ENCODE data around the gene CDKN1A.

CDKN1A gene

DNA sequence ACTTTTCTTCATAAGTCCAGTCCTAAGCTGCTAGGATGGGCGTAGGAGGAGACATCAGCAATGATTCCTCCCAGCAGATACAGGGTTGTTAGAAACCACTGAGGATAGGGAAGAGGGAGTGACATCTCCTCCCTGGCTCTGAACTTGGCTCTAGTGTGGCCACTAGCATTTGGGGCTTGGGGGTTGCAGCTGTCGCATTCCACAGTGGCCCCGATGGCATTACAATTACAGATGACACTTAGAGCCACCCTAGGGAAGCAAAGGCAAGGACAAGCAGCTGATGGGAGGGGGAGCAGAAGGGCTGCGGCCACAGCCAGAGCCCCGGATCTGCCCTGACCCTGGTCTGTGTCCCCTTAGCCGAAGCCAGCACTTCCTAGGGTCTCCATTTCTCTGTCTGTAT, 9.5 kb upstream of the CDKN1A start:
- no peak overlapping the region for H3K4me3 ChIP-seq (ENCODE audit: low read depth, low read length)
- no peak for TF ChIP-seq CTCF (IDR thresholded peaks at IDR 0.05; ENCODE audit: control insufficient read depth, extremely low read depth, insufficient read depth)
- DNase-seq (ENCODE audit: low read depth): no peak

DNA sequence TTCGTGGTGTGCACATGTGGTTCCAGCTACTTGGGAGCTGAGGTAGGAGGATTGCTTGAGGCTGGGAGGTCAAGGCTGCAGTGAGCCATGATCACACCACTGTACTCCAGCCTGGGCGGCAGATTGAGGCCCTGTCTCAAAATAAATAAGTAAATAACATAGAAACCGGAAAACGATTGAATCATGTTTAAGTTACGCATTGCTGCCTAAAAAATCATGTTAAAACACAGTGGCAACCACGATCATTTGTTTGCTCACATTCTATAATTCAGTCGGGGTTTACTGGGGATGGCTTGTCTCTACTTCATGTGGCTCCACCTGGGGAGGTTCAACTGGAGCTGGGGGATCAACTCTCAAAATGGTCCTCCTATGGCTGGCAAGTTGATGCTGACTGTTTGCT, 8.2 kb upstream of the CDKN1A start:
- H3K4me3 ChIP-seq (ENCODE audit: low read depth, low read length): no peak overlapping the region
- no peak for DNase-seq (ENCODE audit: low read depth)
- TF ChIP-seq CTCF (IDR thresholded peaks at IDR 0.05; ENCODE audit: control insufficient read depth, extremely low read depth, insufficient read depth): no peak

GRCh38 chr6:36671687-36672375, 6.7 kb upstream of the CDKN1A start:
- DNase-seq (ENCODE audit: low read depth): no peak
- H3K4me3 ChIP-seq (ENCODE audit: low read depth, low read length): no peak overlapping the region
- no peak for TF ChIP-seq CTCF (IDR thresholded peaks at IDR 0.05; ENCODE audit: control insufficient read depth, extremely low read depth, insufficient read depth)

- no peak overlapping the region for H3K4me3 ChIP-seq (ENCODE audit: low read depth, low read length)
- no peak for DNase-seq (ENCODE audit: low read depth)
- TF ChIP-seq CTCF (IDR thresholded peaks at IDR 0.05; ENCODE audit: control insufficient read depth, extremely low read depth, insufficient read depth): no peak
Measured at GRCh38 chr6:36673882-36674281, 4.6 kb upstream of the CDKN1A start.

- H3K4me3 ChIP-seq (ENCODE audit: low read depth, low read length): no peak overlapping the region
- DNase-seq (ENCODE audit: low read depth): no peak
- TF ChIP-seq CTCF (IDR thresholded peaks at IDR 0.05; ENCODE audit: control insufficient read depth, extremely low read depth, insufficient read depth): no peak
Measured at GRCh38 chr6:36674942-36675341, 3.6 kb upstream of the CDKN1A start.

- DNase-seq (ENCODE audit: low read depth): no peak
- no peak for TF ChIP-seq CTCF (IDR thresholded peaks at IDR 0.05; ENCODE audit: control insufficient read depth, extremely low read depth, insufficient read depth)
- H3K4me3 ChIP-seq (ENCODE audit: low read depth, low read length): no peak overlapping the region
Measured at GRCh38 chr6:36676141-36677058, 2.1 kb upstream of the CDKN1A start.
